ENCODE data around the gene OTUB1.
"Not testable (repeated sequence)": the region's sequence is repeated elsewhere in the genome, so short reads cannot be mapped to it uniquely, and the experiment has no call there.

The OTUB1 gene, protein sequence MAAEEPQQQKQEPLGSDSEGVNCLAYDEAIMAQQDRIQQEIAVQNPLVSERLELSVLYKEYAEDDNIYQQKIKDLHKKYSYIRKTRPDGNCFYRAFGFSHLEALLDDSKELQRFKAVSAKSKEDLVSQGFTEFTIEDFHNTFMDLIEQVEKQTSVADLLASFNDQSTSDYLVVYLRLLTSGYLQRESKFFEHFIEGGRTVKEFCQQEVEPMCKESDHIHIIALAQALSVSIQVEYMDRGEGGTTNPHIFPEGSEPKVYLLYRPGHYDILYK

DNA sequence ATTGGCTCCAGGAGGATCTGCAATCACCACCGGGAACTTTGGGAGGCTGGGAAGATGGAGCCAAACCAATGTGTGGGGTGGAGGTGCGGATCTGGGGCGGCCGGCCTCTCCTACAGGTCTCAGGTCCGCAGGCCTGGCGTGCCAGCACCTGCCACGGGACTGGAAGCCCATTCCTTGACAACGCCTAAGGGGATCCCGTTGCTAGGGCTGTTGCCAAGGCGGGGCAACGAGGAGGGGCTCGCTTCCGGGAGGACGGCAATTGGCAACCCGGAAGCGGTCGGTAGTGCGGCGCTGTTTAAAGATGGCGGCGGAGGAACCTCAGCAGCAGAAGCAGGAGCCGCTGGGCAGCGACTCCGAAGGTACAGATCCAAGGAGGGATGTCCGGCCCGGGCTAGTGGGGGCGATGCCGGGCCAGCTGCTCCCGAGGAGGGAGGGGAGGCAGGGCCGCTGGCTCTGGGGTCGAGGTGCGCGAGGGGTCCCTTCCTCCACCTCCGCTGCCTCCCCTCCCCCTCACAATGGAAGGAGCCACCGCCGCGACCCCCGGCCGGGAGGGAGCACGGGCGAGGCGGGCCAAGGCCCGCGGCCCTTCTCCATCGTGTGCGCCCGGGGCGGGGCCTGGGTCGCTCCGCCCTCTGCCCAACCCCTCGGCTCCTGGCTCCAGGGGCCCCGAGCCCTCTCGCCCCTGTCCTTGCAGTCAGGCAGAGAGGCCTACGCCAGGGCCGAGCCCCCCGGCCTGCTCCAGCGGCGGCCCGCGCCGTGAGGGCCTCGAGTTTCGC is at the start of gene OTUB1:
TSS of gene OTUB1 (plus strand) at position 283 of the 776 bp plus-strand sequence. CDS start at position 302, 19 bp downstream.
- DNase-seq (ENCODE audit: low read depth, low spot score), result no peak

DNA sequence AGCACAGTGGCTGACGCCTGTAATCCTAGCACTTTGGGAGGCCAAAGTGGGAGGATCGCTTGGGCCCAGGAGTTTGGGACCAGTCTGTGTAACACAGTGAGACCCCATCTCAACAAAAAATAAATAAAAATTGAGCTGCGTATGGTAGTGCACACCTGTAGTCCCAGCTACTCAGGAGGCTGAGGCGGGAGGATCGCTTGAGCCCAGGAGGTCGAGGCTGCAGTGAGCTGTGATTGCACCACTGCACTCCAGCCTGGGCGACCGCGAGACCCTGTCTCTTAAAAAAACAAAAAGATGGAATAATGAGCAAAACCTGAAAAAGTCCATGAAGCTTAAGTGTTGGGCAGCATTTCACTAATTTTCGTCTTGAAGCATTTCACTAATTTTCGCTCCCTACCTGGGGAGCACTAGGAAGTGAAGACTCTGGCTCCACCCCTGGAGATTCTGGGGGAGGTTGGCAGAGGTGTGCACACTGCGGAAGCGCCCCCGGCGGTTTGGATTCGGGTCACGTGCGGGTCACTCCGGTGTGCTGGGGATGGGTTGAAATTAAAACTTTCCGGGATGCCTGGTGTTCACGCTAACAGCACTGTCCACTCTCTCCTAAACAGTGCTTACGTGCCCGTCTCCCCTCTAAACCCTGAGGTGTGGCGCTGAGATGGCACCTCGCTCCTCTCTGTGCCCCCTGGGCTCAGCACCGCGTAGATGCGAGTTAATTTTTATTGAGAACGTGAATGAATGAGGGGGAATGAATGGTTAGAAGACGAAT is 48.3 kb upstream of the OTUB1 start:
- DNase-seq (ENCODE audit: low read depth, low spot score), result no peak

DNA sequence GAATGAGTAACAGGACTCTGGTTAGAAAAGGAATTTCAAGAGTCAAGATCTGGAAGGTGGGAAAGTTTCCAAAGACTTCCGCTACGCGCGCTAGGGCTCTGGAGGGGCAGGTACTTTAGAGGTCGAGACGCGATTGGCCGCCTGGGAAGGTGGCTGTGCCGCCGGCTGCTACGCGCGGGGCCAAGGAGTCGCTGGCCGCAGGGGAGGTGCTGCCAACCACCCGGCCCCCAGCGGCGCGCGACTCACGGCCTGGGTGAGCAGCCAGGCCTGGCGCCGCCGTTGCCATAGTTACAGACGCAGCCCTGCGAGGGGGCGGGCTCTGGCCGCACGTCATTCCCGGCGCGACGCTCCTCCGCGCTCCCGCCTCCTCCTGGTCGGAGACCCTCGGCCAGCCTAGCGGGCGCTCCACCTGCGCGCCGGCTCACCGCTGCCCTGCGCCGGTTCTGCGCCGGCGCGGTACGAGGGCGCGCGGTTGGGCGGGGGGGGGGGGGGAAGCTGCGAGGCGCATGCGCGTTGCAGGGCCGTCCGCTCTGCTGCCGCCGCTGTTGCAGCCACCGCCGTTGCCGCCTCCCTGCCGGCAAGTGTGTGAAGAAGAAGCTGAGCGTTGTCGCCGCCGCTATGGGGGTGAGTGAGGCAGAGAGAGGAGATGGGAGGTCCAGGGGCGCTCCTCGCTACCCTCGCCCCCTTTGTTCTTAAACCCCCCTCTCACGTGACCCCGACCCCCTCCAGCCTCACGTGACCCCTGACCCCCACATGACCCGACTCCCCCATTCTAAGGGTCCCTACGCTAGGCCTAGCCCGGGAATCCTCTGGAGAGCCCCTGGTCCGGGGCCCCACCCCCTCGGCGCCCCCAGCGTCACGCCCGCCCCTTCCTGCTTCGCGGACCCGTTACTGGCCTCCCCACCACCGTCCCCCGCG is 47.5 kb upstream of the OTUB1 start, which contains the start of gene NAA40:
TSS of gene NAA40 (plus strand) at position 524 of the 918 bp plus-strand sequence. CDS start at position 619, 95 bp downstream.
- DNase-seq (ENCODE audit: low read depth, low spot score), result peak; percentile 71

DNA sequence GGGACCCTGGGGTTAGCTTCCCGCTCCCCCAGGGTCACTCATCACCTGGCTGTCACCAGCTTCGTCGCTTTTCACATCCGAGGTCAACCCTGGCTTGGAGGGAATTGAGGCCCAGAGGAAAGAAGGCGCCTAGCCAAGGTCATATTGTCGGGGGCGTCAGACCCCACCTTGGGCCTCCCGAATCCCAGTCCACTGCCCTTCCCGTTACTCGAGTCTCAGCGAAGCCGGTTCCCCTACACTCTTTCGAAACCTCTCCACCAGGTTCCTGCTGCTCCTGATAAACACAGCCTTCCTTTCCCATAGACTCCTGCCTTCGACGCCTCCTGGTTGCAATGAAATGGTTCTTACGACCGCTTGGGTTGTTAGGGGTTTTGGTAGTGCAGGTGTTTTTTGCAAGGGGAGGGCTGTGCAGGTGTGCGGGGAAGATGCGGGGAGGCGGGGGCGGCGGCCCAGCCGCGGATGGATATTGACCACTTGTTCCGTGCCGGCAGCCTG is 46.8 kb upstream of the OTUB1 start:
- no peak for DNase-seq (ENCODE audit: low read depth, low spot score)

DNA sequence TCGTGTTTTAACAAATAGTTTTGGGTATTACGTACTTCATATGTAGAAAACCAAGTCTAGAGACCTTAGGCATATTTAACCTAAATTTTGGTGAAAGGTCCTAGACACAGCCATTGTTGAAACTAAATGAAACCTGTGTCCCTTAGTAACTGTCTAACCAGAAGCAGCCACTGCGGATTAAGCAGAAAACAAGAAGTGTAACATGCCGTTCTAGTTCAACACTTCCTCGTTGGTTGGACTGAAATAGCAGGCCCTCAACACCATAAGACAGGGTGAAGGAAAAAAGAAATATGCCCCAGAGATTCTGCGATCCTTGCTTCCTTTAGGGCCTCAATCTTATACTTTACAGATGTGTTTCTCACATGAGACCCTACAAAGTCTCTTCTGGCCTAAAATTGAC is 45.5 kb upstream of the OTUB1 start:
- no peak for DNase-seq (ENCODE audit: low read depth, low spot score)

DNA sequence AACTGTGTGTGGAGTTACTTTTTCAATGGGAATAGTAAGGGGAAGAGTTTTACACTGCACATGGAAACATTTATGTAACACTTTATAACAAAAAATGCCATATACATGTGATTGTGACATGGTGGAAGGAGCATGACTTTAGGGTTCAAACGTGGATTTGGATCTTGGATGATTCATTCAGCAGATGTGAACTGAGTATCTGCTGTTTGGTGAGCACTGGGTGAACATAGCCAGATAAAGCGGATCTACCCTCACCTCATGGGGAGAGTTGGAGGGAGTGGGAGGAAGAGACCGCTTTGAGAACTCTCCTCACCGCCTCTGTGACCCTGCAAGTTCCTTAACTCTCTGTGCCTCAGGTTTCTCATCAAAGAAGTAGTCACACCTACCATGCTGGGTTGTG is 44.3 kb upstream of the OTUB1 start:
- no peak for DNase-seq (ENCODE audit: low read depth, low spot score)

DNA sequence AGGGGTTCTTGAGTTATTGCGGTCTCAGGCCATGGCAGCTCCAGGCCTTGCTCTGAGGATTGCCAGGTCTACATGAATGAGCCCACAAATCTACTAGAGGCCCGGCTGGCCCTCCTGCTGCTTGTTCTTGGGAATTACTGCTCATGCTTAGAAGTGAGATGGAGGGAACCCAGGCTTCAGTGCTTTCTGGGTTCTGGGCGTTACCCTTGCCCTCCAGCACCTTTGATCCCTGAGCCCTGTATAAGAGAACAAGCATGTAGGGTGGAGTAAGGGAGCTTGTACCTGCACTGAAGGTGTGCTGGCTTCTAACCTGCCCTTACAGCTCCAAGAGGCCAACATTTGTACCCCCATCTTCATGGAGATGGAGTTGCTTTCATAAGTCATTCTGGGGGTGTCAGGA is 43.4 kb upstream of the OTUB1 start:
- DNase-seq (ENCODE audit: low read depth, low spot score), result no peak

DNA sequence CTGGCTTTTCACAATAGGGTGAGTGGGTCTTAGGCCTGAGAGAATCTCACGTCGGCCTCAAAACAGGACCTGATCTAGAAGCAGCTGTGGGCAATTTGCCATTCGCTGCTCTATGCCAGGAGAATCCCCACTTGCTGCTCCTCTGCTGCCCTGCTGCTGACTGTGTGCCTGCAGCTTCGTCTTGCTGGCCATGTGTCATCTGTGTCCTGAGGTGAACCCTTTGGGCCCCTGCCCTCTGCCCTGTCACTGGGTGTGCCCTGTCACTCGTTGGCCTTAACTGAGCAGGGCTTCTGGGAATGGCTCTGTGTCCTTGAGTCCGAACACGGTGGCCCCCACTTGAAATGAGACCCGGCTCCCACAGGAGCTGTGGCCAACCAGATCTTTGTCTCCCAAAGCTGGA is 41.3 kb upstream of the OTUB1 start:
- no peak for DNase-seq (ENCODE audit: low read depth, low spot score)

DNA sequence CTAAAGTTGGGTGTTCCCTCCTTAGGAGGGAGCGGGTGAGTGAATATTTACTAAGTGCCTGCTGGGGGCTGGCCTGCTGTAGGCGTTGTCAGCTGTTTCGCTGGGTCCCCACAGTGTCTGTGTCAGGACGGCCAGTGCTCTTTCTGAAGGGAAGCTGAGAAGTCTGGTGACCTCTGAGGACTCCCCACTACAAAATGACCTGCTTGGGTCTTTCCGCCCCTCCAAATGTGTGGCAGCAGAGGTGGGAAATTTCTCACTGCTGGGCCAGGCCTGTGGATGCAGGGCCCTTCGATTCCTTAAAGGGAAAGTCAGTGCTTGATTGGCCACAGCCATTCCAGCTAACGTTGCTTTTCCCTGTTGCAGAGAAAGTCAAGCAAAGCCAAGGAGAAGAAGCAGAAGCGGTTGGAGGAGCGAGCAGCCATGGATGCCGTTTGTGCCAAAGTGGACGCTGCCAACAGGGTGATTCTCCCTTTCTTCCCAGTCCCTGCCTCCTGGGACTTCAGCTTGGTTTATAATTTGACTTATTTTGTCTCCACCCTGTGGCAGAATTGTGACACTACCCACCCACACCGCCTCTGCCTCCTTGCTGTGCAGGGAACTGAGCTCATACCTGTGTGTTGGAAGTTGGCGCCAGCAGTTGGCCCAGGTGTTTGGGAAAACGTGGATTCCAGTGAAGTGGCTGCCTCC is 40.6 kb upstream of the OTUB1 start:
- DNase-seq (ENCODE audit: low read depth, low spot score), result no peak

DNA sequence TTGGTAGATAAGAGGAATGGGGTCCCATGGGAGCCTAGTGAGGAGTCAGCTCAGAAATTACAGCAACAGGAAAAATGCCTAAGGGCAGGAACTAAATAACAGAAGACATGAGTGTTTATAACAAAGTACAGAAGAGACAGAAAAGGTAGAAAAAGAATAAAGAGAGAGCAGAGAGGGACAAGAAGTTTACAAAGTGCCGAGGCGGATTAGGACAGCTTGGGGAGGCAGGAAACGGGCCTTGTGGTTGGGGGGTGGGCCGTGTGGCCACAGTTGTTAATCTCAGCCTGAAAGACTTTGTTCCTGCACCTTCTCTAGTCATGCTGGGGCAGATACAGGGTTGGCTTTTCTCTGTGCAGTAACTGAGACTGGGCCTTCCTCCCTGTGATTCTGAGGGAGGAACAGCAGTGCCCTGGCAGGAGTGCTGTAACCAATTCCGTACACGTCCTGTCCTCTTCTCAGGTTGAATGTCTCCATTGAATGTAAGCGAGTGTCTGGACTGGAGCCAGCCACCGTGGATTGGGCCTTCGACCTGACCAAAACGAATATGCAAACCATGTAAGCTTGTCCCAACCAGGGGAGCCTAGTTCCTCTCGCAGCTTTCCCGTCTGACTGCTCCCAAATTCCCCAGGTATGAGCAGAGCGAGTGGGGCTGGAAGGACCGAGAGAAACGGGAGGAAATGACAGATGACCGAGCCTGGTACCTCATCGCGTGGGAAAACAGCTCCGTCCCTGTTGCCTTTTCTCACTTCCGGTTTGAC is 34.3 kb upstream of the OTUB1 start:
- DNase-seq (ENCODE audit: low read depth, low spot score), result no peak

DNA sequence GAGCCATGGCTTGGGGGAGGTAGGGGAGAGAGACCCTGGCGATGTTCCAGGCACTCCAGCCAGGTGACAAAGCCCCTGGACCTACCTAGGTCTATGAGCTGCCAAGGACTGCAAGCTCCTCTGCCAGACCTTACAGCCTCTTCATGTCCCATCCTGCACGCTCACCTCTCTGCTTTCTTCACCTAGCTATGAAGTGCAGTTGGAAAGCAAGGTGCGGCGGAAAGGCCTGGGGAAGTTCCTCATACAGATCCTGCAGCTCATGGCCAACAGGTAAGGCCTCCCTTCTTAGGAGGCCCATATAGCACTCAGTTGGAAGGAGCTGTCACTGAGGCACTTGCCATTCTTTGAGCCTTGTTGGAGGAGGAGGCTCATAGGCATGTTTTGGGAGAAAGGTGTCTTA is 33.7 kb upstream of the OTUB1 start:
- DNase-seq (ENCODE audit: low read depth, low spot score), result no peak

DNA sequence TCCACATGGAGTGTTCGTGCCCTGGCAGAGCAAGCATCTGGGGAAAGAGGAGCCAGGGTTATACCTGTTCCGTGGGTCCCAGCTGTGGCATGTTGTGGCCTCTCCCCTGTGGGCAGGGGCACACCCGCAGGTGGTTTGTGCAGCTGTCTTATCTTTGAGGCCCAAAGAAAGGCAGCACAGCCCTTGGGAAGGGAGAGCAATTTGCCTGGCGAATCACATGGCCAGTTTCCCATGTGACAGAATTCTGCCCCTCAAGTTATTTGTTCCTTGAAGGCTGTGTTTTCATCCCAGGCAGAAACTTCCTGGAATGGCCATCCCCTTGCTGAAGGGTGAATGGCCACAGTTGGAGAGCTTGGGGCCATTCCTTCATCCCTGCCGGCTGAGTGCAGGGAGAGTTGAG is 28.2 kb upstream of the OTUB1 start:
- DNase-seq (ENCODE audit: low read depth, low spot score), result no peak

DNA sequence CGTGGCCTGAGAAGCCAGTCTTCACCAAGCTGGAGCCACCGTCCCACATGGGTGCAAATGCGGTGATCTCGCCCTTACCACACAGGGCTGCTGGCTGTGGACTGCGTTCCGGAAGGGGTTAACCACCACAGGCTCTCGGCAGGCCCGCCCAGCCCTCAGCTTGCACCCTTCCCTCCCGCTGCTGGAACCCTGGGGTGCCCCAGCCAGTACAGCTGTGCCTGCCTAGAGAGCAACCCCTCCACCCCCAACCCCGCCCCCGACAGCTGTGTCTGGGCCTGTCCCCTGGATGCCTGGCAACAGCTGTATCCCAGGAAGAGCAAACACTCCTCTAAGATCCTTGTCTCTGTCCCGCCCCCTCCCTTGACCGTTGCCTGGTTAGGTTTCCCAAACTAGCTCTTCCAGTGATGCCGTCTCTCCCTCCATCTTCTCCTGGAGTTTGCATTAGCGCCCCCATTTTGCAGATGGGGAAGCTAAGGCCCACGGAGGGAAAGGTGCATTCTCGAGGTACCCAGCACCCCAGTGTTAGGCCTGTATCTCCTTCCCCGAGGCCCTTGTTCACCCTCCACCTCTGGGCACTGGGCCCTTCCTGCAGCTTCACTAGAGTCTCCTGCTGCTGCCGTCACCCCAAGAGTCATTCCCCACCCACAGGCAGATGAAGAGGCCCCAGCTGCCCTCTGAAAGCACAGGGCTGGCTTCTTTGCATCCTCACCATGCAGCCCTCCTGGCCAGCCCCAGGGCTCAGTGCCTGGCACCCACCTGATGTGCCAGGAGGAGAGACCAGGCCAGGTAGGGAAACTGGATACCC is 24.4 kb upstream of the OTUB1 start:
- DNase-seq (ENCODE audit: low read depth, low spot score), result no peak

DNA sequence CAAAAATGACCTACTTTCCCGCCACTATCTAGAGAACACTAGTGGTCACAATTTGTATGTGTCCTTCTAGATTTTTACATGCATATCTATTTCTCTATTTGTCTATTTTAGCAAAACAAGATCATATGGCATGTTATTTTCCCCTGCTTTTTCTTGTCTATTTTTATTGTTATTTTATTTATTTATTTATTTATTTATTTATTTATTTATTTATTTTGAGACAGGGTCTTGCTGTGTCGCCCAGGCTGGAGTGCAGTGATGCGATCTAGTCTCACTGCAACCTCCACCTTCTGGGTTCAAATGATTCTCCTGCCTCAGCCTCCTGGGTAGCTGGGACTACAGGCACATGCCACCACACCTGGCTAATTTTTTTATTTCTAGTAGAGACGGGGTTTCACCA is 22.3 kb upstream of the OTUB1 start:
- DNase-seq (ENCODE audit: low read depth, low spot score), result not testable (repeated sequence)

DNA sequence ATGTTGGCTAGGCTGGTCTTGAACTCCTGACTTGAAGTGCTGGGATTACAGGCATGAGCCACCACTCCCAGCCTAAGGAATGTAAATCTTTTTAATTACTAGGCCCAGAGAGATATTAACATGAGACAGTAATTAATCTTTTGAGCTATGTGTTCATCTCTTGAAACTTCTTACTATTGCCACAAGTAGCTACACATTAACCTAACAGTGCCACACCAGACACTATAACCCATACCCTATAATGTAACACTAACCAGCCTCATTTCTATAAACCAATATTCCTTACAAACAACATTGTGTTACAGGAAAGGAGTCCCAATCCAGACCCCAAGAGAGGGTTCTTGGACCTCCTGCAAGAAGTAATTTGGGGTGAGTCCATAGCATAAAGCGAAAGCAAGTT is 19.8 kb upstream of the OTUB1 start:
- no peak for DNase-seq (ENCODE audit: low read depth, low spot score)

DNA sequence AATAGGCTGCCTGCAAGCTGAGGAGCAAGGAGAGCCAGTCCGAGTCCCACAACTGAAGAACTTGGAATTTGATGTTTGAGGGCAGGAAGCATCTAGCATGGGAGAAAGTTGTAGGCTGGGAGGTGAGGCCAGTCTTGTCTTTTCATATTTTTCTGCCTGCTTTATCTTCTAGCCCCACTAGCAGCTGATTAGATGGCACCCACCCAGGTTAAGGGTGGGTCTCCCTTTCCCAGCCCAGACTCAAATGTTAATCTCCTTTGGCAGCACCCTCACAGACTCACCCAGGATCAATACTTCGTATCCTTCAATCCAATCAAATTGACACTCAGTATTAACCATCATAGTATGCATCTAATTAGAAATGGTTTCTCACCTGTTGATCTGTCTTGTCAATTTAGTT is 16.8 kb upstream of the OTUB1 start:
- no peak for DNase-seq (ENCODE audit: low read depth, low spot score)

DNA sequence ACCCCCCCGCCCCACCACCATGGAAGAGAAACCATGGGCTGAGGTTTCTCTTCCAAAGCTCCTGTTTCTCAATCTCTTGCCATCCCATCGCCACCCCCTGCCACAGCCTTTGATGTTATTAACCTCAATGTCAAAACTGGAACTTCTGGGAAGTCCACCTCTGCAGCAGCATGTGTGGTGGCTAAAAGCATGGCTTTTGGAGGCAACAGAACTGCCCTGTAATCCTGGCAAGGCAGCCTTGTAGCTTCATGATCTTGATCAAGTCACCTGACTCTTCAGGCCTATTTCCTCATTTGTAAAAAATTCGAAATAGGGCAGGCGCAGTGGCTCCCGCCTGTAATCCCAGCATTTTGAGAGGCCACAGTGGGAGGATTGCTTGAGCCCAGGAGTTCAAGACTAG is 15.3 kb upstream of the OTUB1 start:
- no peak for DNase-seq (ENCODE audit: low read depth, low spot score)

DNA sequence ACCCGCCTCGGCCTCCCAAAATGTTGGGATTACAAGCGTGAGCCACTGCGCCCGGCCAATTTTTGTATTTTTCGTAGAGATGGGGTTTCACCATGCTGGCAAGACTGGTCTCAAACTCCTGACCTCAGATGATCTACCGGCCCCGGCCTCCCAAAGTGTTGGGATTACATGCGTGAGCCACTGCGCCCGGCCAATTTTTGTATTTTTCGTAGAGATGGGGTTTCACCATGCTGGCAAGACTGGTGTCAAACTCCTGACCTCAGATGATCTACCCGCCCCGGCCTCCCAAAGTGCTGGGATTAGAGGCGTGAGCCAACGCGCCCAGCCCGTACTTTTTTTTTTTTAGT is 12.4 kb upstream of the OTUB1 start:
- DNase-seq (ENCODE audit: low read depth, low spot score), result not testable (repeated sequence)

Measured in smooth muscle cell of the brain vasculature (primary cell).